Right renal pelvis (tissue), 4 donors: ENCODE results near the gene SFXN2. TPM values are rescaled to one million over a fixed set of nuclear protein-coding genes. Genes with fewer than 3 reads are reported as not detected.

ENCODE experiments used
- polyA plus RNA-seq, 4 donors: library from polyadenylated mRNA; unstranded; fragments of 120-200 nt; gene quantifications; one replicate each; pipeline ENCODE4 v1.2.1, GENCODE V29; 2013; ENCODE audit not compliant: insufficient read length in 4 of 4

SFXN2 gene
- polyA plus RNA-seq, 4 donors, result 47.7 to 62.7 (median 49.0) TPM

Other genes starting within 250 kb of the SFXN2 start
- 10 to 100 TPM; 88.4 to 94.3 (median 91.7) TPM for gene ACTR1A, start 211.9 kb upstream of the SFXN2 start, polyA plus RNA-seq
- gene SUFU, start 210.7 kb upstream of the SFXN2 start, polyA plus RNA-seq, result 10 to 100 TPM; 26.4 to 32.0 (median 30.3) TPM
- gene TRIM8, start 70.2 kb upstream of the SFXN2 start, polyA plus RNA-seq, result 100 to 1,000 TPM; 135 to 143 (median 136) TPM
- 10 to 100 TPM; 28.6 to 32.5 (median 31.0) TPM for gene ARL3, start 239 bp upstream of the SFXN2 start, polyA plus RNA-seq
- gene WBP1L, start 29.3 kb downstream of the SFXN2 start, polyA plus RNA-seq, result 10 to 100 TPM; 44.0 to 51.3 (median 48.0) TPM
- 1 to 10 TPM in 1 of 4 donors, under 1 TPM in 3; 0.60 to 1.0 (median 0.80) TPM for gene CYP17A1, start 122.8 kb downstream of the SFXN2 start, polyA plus RNA-seq
- 10 to 100 TPM; 46.1 to 69.4 (median 66.4) TPM for gene BORCS7, start 139.6 kb downstream of the SFXN2 start, polyA plus RNA-seq
- 10 to 100 TPM; 21.0 to 25.3 (median 23.1) TPM for gene AS3MT, start 154.8 kb downstream of the SFXN2 start, polyA plus RNA-seq
- 10 to 100 TPM; 10.8 to 13.4 (median 12.7) TPM for gene CNNM2, start 203.7 kb downstream of the SFXN2 start, polyA plus RNA-seq